OCI-LY1 (cell line): ENCODE results near the gene EIF2B2.

ENCODE experiments used
- CTCF ChIP-seq: fragments of 200-600 bp; sonication (generic), shearing (Covaris generic); IDR thresholded peaks from 2 replicates; pipeline ENCODE4 v1.5.1; 2017; ENCODE audit warnings: mild to moderate bottlenecking, antibody characterized with exemption, low read length, moderate library complexity, mixed read lengths
- EZH2 ChIP-seq: fragments of 200-600 bp; sonication (generic), shearing (Covaris generic); IDR thresholded peaks from 2 replicates; pipeline ENCODE4 v1.8.0; 2017; ENCODE audit warnings: borderline replicate concordance, mixed run types, mild to moderate bottlenecking, antibody characterized with exemption, low read length, moderate library complexity, mixed read lengths

GRCh38 chr14:75005357-75005756 is 2.6 kb downstream of the EIF2B2 start:
- no peak for TF ChIP-seq CTCF
- TF ChIP-seq EZH2 = no peak
